GM23338 (cell line): ENCODE data around the gene PPP1R7. TPM values are rescaled to one million over a fixed set of nuclear protein-coding genes. Genes with fewer than 3 reads are reported as not detected.

Experiments
- ATAC-seq: fragments of 200-7000 bp; cut with Tn5 transposase; 3 replicates; pipeline ENCODE4 v1.9.1; 2020
- DNase-seq: peaks from one replicate; pipeline ENCODE4 v3.0.0-alpha.2; 2015; ENCODE audit warnings: low spot score
- H2AFZ ChIP-seq: fragments of 200-600 bp; sonication (generic); 2 replicates; pipeline ENCODE4 v1.8.0; 2016; ENCODE audit warnings: antibody characterized with exemption, mild to moderate bottlenecking, moderate library complexity
- H3F3A ChIP-seq: fragments of 200-600 bp; sonication (generic); replicated peaks from 2 replicates; pipeline ENCODE4 v1.8.0; 2017; ENCODE audit warnings: antibody characterized with exemption, mixed run types, low read depth
- H3K27ac ChIP-seq: fragments of 200-600 bp; sonication (generic); 2 replicates; pipeline ENCODE4 v1.6.1; 2016; ENCODE audit warnings: low read depth
- H3K27me3 ChIP-seq: fragments of 200-600 bp; sonication (generic); 2 replicates; pipeline ENCODE4 v1.8.0; 2016; ENCODE audit warnings: mild to moderate bottlenecking, mixed run types, moderate library complexity; ENCODE audit not compliant: insufficient read depth
- H3K36me3 ChIP-seq: fragments of 200-600 bp; sonication (generic); 2 replicates; pipeline ENCODE4 v1.8.0; 2016; ENCODE audit warnings: mild to moderate bottlenecking; ENCODE audit not compliant: insufficient read depth
- H3K4me1 ChIP-seq: fragments of 200-600 bp; sonication (generic); 2 replicates; pipeline ENCODE4 v1.8.0; 2016; ENCODE audit warnings: mild to moderate bottlenecking, moderate library complexity; ENCODE audit not compliant: insufficient read depth
- H3K4me2 ChIP-seq: fragments of 200-600 bp; sonication (generic); 2 replicates; pipeline ENCODE4 v1.7.1; 2017; ENCODE audit warnings: mixed run types
- H3K4me3 ChIP-seq: fragments of 200-600 bp; sonication (generic); 2 replicates; pipeline ENCODE4 v1.6.1; 2016; ENCODE audit warnings: mixed run types
- H3K79me2 ChIP-seq: fragments of 200-600 bp; sonication (generic); replicated peaks from 2 replicates; pipeline ENCODE4 v1.8.0; 2017; ENCODE audit warnings: mild to moderate bottlenecking; ENCODE audit not compliant: insufficient read depth
- H3K9me2 ChIP-seq: fragments of 200-600 bp; sonication (generic); 2 replicates; pipeline ENCODE4 v1.8.0; 2017; ENCODE audit not compliant: insufficient read depth
- H4K20me1 ChIP-seq: fragments of 200-600 bp; sonication (generic); replicated peaks from 2 replicates; pipeline ENCODE4 v1.8.0; 2017; ENCODE audit warnings: mild to moderate bottlenecking; ENCODE audit not compliant: insufficient read depth
- H3K27ac Mint-ChIP-seq: 2 replicates; pipeline ENCODE4 v1.8.0; 2020; ENCODE audit warnings: inconsistent platforms, mild to moderate bottlenecking, moderate library complexity, mixed read lengths
- H3K27me3 Mint-ChIP-seq: 3 replicates; pipeline ENCODE4 v1.8.0; 2022; ENCODE audit warnings: low read depth, mild to moderate bottlenecking, moderate library complexity, mixed read lengths, inconsistent platforms; ENCODE audit not compliant: insufficient read depth, poor library complexity
- H3K36me3 Mint-ChIP-seq: 3 replicates; pipeline ENCODE4 v1.8.0; 2021; ENCODE audit warnings: low read depth, mild to moderate bottlenecking, inconsistent platforms, moderate library complexity, mixed read lengths
- H3K4me1 Mint-ChIP-seq: 3 replicates; pipeline ENCODE4 v1.8.0; 2020; ENCODE audit warnings: mild to moderate bottlenecking, inconsistent platforms, mixed read lengths
- H3K4me3 Mint-ChIP-seq: 3 replicates; pipeline ENCODE4 v1.8.0; 2021; ENCODE audit warnings: moderate library complexity, mild to moderate bottlenecking, inconsistent platforms, mixed read lengths
- H3K9me3 Mint-ChIP-seq: 3 replicates; pipeline ENCODE4 v1.8.0; 2020; ENCODE audit warnings: moderate library complexity, mild to moderate bottlenecking, inconsistent platforms, mixed read lengths
- CREB1 ChIP-seq: fragments of 250-450 bp; sonication (Bioruptor Pico); IDR thresholded peaks from 2 replicates; pipeline ENCODE4 v1.5.0; 2020; ENCODE audit warnings: low read depth, mild to moderate bottlenecking, moderate library complexity
- CTCF ChIP-seq, 2 experiments: fragments of 200-600 bp in 1 of 2; sonication (generic) in 1 of 2; conservative IDR thresholded peaks; 2 replicates each; pipeline versions ENCODE4 v1.5.1 to v1.6.1; 2016 to 2017; ENCODE audit warnings: antibody characterized with exemption in 2 of 2, low read depth in 2 of 2, mild to moderate bottlenecking in 2 of 2, moderate library complexity in 1 of 2
- ETS1 ChIP-seq: IDR thresholded peaks from 2 replicates; pipeline ENCODE4 v1.6.1; 2016; ENCODE audit warnings: antibody characterized with exemption
- NANOG ChIP-seq: IDR thresholded peaks from 2 replicates; pipeline ENCODE4 v1.6.1; 2016; ENCODE audit warnings: antibody characterized with exemption, borderline replicate concordance
- ZNF114 ChIP-seq: fragments of 250-450 bp; sonication (Bioruptor Pico); IDR thresholded peaks from 2 replicates; pipeline ENCODE4 v1.5.0; 2020; ENCODE audit warnings: mild to moderate bottlenecking, moderate library complexity
- ZNF462 ChIP-seq: fragments of 250-450 bp; sonication (Bioruptor Pico); IDR thresholded peaks from 2 replicates; pipeline ENCODE4 v1.5.0; 2020; ENCODE audit warnings: mild to moderate bottlenecking, moderate library complexity
- polyA plus RNA-seq: library from polyadenylated mRNA; unstranded; fragments of >200 nt; fragmentation: Nextera tagmentation; extraction: Ambion mirVana; gene quantifications from 2 replicates; pipeline ENCODE4 v1.2.1, GENCODE V29; 2016
- total RNA-seq: library from RNA; depleted of rRNA; stranded (reverse); fragments of >200 nt; shearing (Covaris generic); gene quantifications from 2 replicates; pipeline ENCODE4 v1.2.3, GENCODE V29; 2014

Gene PPP1R7
- total and polyA plus RNA-seq, 2 experiments from 2014 or later: 48.2 to 94.3 TPM

DNA sequence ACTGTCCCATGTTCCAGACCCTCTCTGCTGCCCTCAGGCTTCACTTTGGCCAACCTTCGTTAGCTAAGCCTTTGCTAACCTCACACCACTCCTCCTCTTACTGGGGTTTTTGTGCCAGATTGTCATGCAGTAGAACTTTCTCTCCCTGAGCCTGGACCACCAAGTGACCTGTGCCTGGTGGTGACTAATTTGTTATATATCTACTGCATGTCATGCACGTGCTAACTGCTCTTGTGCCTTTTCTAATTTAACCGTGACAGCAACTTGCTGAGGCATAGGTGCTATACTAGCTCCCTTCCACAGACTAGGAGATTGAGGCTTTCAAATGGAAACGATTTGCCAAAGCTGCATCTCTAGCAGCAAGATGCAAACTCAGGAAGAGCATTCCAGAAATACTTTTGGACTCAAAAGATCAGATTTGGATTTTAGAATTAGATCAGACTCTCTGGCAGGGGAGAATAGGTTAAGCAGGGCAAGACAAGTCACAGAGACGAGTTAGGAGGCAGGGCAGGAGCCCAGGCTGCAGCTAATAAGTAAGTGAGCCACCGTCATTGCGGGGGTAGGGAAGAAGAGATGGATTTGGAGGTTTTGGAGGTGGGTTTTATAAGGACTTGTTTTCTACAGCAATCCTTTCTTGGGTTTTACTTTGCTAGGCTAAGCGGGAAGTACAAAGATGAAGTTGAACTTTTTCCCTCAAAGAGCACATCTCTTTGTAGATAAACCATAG, 1.8 kb downstream of the PPP1R7 start (continued):
- no peak for TF ChIP-seq ZNF462 (CRISPR knock-in tag)

GRCh38 chr2:241153616-241154015, 3.3 kb downstream of the PPP1R7 start:
- DNase-seq (no peak), ATAC-seq (no peak)
- peaks cover 7% of the 10 kb centered on the region for H3K36me3 Mint-ChIP-seq
- Histone ChIP-seq H3F3A (0 out of 2 replicates have a peak, but pooled peaks cover 6% of the 10 kb centered on the region), H3K27me3 (no peaks in the 10 kb centered on the region), H2AFZ (no peak overlapping the region), H3K4me1 (peaks cover 17% of the 10 kb centered on the region), H3K79me2 (peaks cover 22% of the 10 kb centered on the region), H3K4me2 (no peak overlapping the region), H3K4me3 (no peak overlapping the region), H3K27ac (no peak overlapping the region), H4K20me1 (peaks cover 14% of the 10 kb centered on the region), H3K9me2 (no peaks in the 10 kb centered on the region), H3K36me3 (no peaks in the 10 kb centered on the region)
- peaks cover 5% of the 10 kb centered on the region for H3K27me3 Mint-ChIP-seq
- H3K4me1 Mint-ChIP-seq: peaks cover 27% of the 10 kb centered on the region
- H3K9me3 Mint-ChIP-seq: no peaks in the 10 kb centered on the region; the same call in 2 of the 3 replicates
- H3K4me3 Mint-ChIP-seq: no peak overlapping the region
- H3K27ac Mint-ChIP-seq: no peak overlapping the region
- TF ChIP-seq NANOG (no peak), ZNF114 (CRISPR knock-in tag) (no peak), ETS1 (no peak), CTCF (conservative IDR thresholded peaks at IDR 0.05; ENCODE audit: low read depth in 2 of 2) (no peak), CREB1 (CRISPR knock-in tag) (no peak)
